ENCODE measurements around the gene RB1. TPM values are rescaled to one million over a fixed set of nuclear protein-coding genes. Genes with fewer than 3 reads are reported as not detected.

Gene RB1
- total RNA-seq, 1 donor from 2014 or later: 35.4 TPM

GRCh38 chr13:48429036-48429435, 125.5 kb downstream of the RB1 start:
- DNase-seq (ENCODE audit: low read depth): no peak
- no peak for TF ChIP-seq CTCF (conservative IDR thresholded peaks at IDR 0.05; ENCODE audit: low read depth, low read length)
- no peak overlapping the region for H3K4me3 ChIP-seq (ENCODE audit: low read depth, low read length)

- no peak for DNase-seq (ENCODE audit: low read depth)
- no peak for TF ChIP-seq CTCF (conservative IDR thresholded peaks at IDR 0.05; ENCODE audit: low read depth, low read length)
Measured at GRCh38 chr13:48429886-48430285, 126.3 kb downstream of the RB1 start.

DNA sequence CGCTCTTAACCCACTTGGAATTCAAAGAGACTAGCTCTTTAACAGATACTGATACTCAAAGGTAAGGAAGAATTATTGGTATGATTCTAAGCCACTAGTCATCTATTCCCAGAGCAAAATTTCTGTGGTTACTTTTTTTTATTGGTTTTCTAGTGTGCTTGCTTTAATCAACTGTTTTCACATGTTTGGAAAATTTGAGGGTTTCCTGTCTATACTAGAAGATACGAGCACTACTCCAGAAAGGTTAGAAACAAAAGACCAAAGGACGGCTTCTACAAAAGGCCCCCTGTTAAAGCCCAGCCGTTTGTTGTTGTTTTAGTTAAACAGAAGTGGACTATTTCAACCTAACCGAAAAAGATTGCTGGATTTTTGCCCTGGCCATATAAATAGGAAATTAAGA, 127.9 kb downstream of the RB1 start:
- no peak for TF ChIP-seq CTCF (conservative IDR thresholded peaks at IDR 0.05; ENCODE audit: low read depth, low read length)
- no peak for DNase-seq (ENCODE audit: low read depth)
- H3K4me3 ChIP-seq (ENCODE audit: low read depth, low read length): no peak overlapping the region

More at GRCh38 chr13:48429886-48430285, 126.3 kb downstream of the RB1 start:
- H3K4me3 ChIP-seq (ENCODE audit: low read depth, low read length): no peak overlapping the region

GRCh38 chr13:48431987-48432615, 128.6 kb downstream of the RB1 start:
- no peak overlapping the region for H3K4me3 ChIP-seq (ENCODE audit: low read depth, low read length)
- no peak for TF ChIP-seq CTCF (conservative IDR thresholded peaks at IDR 0.05; ENCODE audit: low read depth, low read length)
- no peak for DNase-seq (ENCODE audit: low read depth)

GRCh38 chr13:48434200-48434599, 130.6 kb downstream of the RB1 start:
- no peak for TF ChIP-seq CTCF (conservative IDR thresholded peaks at IDR 0.05; ENCODE audit: low read depth, low read length)
- DNase-seq (ENCODE audit: low read depth): no peak
- no peak overlapping the region for H3K4me3 ChIP-seq (ENCODE audit: low read depth, low read length)

DNA sequence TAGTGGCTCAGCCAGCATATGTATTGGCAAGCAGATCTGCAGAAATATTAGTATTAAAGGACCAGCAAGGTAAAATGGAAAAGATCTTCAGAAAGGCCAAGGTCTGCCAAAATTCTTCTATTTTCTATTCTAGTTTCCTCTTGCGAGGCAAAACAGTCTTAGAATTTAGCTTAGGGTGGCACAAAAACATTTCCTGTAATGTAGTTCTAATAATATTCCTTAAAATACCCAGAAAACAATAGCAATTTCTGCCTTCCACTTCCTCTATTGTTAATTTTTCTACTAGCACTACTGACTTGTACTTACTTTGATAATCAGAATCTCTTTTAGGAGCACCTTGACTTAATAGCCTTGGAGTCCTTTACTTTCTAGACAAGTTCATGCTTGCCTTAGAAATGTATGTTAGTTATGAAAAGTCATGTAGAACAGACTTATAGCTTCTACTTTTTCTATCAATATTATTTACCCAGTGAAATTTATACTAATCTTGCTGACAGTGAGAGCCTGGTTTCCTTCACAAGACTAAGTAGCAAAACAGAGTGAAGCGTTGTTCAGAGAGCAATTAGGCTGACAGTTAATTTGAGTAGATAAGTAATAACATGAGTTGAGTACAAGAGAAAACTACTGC, 133.2 kb downstream of the RB1 start:
- no peak for TF ChIP-seq CTCF (conservative IDR thresholded peaks at IDR 0.05; ENCODE audit: low read depth, low read length)
- peak overlapping the region; percentile 9 for H3K4me3 ChIP-seq (ENCODE audit: low read depth, low read length)
- DNase-seq (ENCODE audit: low read depth): no peak

GRCh38 chr13:48437371-48437770, 133.8 kb downstream of the RB1 start:
- no peak for TF ChIP-seq CTCF (conservative IDR thresholded peaks at IDR 0.05; ENCODE audit: low read depth, low read length)
- H3K4me3 ChIP-seq (ENCODE audit: low read depth, low read length): peak overlapping the region; percentile 9
- DNase-seq (ENCODE audit: low read depth): peak; percentile 58

Measured in epithelial cell of proximal tubule (primary cell).